Erythroblast (primary cell): Measurements from ENCODE around the gene MAOA.

ENCODE experiments used
- DNase-seq, 2 experiments: peaks; one replicate each; lab custom pipeline; 2025; lab: John Stamatoyannopoulos, UW
- GATA1 ChIP-seq: IDR thresholded peaks from 2 replicates; pipeline ENCODE4 v1.6.1; 2011; ENCODE audit warnings: low read depth, mild to moderate bottlenecking, control low read depth, low read length, moderate library complexity
- POLR2A ChIP-seq: IDR thresholded peaks from 2 replicates; pipeline ENCODE4 v1.6.1; 2011; ENCODE audit warnings: mild to moderate bottlenecking, low read length

MAOA gene

DNA sequence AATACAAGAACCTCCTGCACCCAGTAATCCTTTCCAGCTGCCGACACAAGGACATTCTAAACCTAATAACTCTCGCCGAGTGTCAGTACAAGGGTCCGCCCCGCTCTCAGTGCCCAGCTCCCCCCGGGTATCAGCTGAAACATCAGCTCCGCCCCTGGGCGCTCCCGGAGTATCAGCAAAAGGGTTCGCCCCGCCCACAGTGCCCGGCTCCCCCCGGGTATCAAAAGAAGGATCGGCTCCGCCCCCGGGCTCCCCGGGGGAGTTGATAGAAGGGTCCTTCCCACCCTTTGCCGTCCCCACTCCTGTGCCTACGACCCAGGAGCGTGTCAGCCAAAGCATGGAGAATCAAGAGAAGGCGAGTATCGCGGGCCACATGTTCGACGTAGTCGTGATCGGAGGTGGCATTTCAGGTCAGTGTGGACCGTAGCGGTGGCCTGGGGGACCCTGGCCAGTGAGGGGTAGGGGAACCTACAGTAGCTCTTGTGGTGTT is at the start of gene MAOA:
MAOA (plus strand) TSS at position 295 of the 490 bp plus-strand sequence; CDS start at position 338, 43 bp downstream.
- no peak for TF ChIP-seq POLR2A
- no peak for TF ChIP-seq GATA1
- DNase-seq: peak; percentile 64 to 70

DNA sequence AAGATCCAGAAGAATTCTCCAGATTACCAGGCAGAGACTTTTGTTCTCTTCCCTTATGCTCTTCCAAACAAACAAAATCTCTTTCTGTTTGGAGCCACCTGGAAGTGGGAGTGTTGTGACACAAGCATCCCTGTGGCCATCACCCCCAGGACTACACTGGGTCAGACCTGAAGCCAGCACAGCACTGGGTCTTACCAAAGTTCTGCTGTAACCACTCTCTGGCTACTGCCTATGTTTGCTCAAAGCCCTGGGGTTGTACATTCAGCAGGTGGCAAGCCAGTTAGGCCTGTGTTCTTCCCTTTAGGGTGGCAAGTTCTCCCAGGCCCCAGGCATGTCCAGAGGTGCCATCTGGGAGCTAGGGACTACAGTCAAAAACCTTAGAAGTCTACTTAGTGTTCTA is 43.7 kb upstream of the MAOA start:
- TF ChIP-seq GATA1: no peak
- no peak for TF ChIP-seq POLR2A
- DNase-seq: no peak

DNA sequence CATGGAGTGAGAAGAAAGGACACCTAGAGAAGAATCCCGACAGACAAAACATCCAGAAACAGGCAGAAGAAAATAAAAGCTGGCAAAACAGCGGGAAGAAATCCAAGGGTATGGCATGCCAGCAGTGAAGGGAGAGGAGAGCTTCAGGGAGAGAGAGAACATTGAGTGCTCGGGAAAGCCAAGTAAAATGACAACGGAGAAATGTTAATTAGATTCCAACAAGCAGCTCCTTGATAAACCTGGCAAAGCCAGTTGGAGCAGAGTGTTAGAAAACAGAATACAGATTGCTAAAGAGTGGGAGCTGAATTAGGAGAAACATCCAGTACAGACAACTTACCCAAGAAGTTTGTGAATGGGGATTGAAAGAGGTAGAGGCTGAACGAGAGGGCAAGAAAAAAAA is 40.4 kb upstream of the MAOA start:
- TF ChIP-seq GATA1: no peak
- TF ChIP-seq POLR2A: no peak

DNA sequence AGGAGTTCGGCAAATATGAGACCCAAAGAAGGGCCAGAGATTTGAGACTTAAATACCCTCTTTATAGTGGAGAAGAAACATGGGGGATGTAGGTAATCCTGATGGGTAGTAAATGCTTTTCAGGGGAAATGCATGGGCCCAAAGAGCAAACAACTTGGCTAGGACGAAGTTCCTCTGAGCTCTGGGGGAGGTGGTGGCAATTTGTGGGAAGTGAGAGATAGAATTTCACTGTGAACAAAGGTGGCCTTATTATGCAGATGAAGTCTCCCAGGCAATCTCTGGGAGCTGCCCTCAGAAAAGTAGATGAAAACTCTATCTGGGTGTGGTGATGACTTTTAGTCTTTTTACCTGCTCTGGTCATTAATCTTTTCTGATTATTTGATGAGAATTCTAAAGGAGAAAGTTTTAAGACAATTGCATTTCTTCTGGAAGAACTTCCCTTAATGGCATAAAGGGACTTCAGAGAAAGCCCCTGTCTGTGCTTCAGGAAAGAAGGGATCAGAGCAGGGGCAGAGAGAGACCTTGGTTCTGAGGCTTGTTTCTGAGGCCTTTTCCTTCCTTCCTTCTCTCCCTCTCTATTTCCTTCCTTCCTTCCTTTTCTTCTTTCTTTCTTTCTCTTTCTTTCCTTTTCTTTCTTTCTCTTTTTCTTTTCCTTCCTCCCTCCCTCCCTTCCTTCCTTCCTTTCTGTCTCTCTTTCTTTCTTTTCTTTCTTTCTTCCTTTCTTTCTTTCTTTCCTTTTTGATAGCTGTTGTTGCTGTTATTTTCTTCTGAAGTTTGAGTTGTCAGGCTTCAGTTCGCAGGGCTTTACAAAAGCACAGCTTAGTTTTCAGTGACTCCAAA is 37.5 kb upstream of the MAOA start:
- TF ChIP-seq POLR2A (no peak), GATA1 (no peak)
- DNase-seq: peak in 1 of 2 experiments; percentile 0

More for the DNA sequence above, 40.4 kb upstream of the MAOA start:
- no peak for DNase-seq

DNA sequence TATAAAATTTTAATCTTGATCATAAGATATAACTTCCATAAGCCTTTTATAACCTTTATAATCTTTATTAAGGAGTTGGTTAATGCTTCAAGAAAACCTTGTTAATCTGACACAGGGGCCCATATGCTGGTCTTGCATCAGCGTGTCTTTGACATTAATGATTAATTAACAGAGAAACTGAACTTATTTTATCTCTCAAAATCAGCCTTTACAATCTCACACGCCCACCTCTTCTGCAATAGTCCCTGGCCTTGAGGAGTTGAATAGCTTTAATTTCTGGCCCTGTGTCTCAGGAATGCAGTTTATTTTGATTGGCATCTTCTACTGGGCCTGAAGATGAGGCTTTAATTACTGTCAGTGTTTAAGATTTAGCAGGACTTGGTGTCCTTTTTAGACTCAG is 36.2 kb upstream of the MAOA start:
- peak; percentile 10 to 57 for DNase-seq

DNA sequence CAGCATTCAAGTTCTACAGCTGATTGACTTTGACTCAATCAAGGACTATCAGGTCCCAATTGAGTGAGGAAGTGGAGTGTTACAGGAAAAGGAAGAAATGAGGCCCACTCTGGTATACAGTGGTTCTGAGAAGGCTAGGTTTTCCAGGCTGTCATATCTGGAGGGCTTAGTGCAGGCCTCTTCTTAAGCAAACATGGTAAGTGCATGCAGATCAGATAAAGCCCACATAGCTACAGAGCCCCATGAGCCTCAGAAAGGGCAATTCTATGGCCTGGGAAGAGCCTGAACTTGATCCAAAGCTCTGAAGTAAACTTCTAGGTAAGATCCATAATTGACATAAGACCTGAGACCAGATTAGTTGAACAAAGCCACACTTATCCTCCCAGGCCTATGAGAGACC is 29.0 kb upstream of the MAOA start:
- DNase-seq: peak in 1 of 2 experiments; percentile 0
- TF ChIP-seq POLR2A (no peak), GATA1 (no peak)

DNA sequence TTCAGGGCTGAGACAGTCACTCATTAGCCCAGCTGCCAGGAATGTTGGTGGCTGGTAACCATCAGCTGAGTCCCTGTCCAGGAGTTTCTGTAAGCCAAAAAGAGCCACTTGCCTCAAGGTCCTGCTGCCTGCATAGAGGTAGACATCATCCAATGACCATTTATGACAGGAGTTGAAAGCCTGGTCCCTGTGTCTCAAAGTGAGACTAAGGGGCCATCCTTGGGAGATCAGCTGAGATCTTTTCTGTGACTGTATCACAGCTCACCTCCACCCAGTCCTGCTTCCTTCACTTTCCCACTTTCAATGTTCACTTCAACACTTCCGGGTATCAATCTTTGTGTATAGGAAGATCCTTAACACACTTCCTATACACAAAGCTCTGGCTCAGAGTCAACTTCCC is 28.4 kb upstream of the MAOA start:
- TF ChIP-seq GATA1: no peak
- TF ChIP-seq POLR2A: no peak
- no peak for DNase-seq

DNA sequence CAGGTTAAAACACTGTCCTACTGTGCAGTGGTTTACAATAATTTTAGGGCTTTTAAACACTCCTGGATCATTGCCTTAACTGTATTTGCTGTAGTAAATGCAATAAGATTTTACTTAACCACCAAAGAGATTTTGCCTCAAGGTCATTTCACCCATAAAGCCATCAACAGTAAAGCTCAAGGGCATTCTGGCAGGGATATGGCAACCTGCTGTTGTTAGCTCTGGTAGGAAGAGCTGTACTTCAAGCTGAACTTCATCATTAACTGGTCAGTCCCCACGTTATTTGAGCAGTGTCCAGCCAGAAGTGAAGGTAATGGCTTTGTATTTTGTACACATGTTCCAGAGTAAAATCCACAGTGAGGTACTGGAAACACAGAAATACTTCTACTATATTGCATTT is 26.9 kb upstream of the MAOA start:
- DNase-seq: no peak
- no peak for TF ChIP-seq GATA1
- TF ChIP-seq POLR2A: no peak

DNA sequence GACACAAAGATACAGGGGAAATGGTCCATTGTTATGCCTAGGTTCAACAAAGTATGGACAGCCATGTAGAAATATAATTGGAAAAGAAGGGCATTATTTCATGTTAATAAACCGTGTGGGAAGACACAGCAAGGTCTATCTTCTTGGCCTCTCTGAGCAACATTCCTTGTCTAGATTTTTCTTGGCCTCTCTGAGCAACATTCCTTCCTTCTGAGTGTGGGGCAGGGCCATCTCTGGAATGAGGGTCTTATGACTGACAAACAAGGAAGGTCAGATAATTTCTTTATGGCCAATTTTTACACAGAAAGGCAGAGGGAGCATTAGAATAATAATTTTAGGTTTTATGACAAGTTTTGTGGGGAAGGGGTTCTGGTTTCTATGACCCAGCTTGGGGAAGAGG is 24.3 kb upstream of the MAOA start:
- no peak for DNase-seq
- TF ChIP-seq GATA1 (no peak), POLR2A (no peak)

DNA sequence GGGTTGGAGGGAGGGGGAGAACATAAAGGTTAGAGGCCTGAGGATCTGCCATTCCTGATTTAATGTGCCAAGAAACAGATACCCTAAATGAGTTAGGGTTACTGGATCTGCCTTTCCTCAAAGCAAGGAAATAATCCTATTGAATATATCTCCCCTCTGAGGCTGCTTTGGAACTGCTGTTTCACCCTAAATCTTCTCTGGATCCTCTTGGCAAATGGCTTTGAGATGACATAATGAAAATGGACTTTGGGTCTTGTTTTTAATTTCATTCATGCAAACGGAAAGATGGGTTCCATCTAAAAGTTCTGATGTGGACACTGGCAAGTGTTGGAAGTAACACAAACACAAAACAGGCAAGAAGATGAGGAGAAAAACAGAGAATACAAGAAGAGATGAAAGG is 23.0 kb upstream of the MAOA start:
- TF ChIP-seq POLR2A (no peak), GATA1 (no peak)
- no peak for DNase-seq

DNA sequence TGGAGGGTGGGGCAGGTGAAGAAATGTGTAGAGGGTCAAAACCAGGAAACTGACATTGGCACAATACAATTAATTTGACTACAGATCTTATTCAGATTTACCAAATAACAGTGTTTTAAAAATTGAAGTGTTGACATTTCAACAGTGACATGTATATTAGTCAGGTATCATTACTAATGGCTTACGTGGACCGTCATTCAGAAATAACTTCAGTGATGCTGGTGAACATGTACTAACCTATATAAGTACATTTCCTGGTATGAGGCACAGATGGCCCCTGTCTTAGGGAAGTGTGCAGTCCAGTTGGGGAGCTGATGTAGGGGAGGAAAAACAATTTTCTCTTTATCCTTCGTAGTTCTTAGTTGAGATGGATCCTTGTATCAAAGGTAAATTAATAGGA is 22.3 kb upstream of the MAOA start:
- no peak for TF ChIP-seq GATA1
- TF ChIP-seq POLR2A: no peak
- DNase-seq: no peak

DNA sequence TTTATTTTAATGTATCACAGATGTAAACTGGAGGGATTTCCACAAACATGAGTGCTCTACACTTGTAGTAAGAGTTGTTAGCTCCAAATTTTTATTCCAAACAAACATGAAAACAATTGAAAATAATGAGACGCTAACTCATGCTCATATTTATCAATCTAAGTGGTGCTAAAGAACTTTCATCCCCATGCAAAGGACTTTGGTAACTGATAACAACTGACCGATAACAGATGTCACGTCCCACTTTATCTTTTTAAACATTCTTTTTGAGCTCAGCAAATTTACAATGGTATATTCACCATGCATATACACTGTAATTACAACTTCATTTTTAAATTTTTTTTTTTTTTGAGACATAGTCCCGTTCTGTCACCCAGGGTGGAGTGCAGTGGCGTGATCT is 15.6 kb upstream of the MAOA start:
- peak in 1 of 2 experiments; percentile 25 for DNase-seq

DNA sequence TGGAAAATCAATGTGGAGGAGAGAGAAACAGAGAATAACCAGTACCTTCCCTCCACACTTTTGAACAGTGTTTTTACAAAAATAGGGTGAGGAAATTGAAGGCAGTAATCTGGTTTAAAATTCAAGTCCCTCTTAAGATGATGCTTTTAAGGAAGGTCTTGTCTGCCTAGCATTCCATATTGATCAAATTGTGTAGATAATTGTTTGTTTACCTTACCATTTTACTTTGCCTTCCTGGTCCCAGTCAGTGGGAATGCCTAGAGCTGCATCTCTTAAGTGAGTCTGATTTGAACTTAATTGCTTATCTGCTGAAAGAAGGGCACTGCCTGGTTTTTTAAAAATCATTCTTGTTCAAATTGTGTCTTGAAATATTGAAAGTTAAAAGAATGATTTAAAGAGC is 14.4 kb upstream of the MAOA start:
- no peak for TF ChIP-seq GATA1
- TF ChIP-seq POLR2A: no peak
- no peak for DNase-seq

More for the DNA sequence above, 15.6 kb upstream of the MAOA start:
- TF ChIP-seq GATA1: no peak
- TF ChIP-seq POLR2A: no peak

DNA sequence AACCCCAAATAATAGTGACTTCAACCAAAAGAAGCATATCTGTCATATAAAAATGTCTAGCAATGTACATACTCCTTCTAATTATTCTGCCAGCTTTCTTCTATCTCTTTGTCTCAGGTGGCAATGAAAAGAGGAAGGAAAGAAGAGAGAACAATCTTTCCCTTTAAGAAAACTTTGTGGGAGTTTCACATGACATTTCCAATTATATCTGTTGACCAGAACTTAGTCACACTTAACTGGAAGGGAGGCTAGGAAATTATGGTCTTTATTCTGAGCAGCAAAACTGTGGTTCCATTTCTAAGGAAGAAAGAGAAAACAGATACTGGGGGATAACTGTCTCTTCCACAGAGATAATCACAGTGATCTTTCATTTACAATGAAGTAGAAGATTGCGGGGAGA is 12.9 kb upstream of the MAOA start:
- TF ChIP-seq POLR2A: no peak
- DNase-seq: no peak

DNA sequence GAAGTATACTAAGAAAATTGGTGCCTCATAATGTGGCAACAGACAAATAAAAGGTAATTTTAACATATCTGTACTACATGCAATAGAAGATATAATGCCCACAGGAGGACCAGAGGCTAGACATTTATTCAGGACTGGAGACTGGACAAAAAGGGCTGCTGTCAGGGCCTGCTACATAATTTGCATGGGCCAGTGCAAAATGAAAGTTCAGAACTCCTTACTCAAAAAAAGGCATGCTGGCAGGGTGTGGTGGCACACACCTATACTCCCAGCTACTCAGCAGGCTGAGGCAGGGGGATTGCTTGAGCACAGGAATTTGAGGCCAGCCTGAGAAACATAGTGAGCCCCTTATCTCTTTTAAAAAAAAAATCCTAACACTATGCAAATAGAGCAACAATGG is 12.4 kb upstream of the MAOA start:
- DNase-seq: no peak

More for the DNA sequence above, 12.4 kb upstream of the MAOA start:
- no peak for TF ChIP-seq POLR2A
- TF ChIP-seq GATA1: no peak
